Thymus (tissue), 11 donors: ENCODE results near the gene MFSD6L. TPM values are rescaled to one million over a fixed set of nuclear protein-coding genes. Genes with fewer than 3 reads are reported as not detected.

Experiments used
- DNase-seq, 9 donors: peaks; one replicate each; pipeline ENCODE4 v3.0.0-alpha.2; 2013; ENCODE audit warnings: low spot score in 9 of 9, low read depth in 6 of 9, missing footprints in 1 of 9
- H3K27ac ChIP-seq, 2 donors: one replicate each; pipeline ENCODE4 v1.5.1; 2013; ENCODE audit warnings: control low read depth in 1 of 2, low read depth in 1 of 2, low read length in 1 of 2, mild to moderate bottlenecking in 1 of 2, moderate library complexity in 1 of 2
- H3K27me3 ChIP-seq, 2 donors: one replicate each; pipeline ENCODE4 v1.5.1; 2013; ENCODE audit warnings: low read length in 1 of 2; ENCODE audit not compliant: control insufficient read depth in 2 of 2, insufficient read depth in 1 of 2
- H3K36me3 ChIP-seq, 2 donors: one replicate each; pipeline ENCODE4 v1.5.1; 2013; ENCODE audit warnings: low read length in 1 of 2, mild to moderate bottlenecking in 1 of 2, moderate library complexity in 1 of 2; ENCODE audit not compliant: control insufficient read depth in 2 of 2, insufficient read depth in 2 of 2
- H3K4me1 ChIP-seq, 2 donors: one replicate each; pipeline ENCODE4 v1.5.1; 2013; ENCODE audit warnings: low read length in 2 of 2; ENCODE audit not compliant: control insufficient read depth in 2 of 2, insufficient read depth in 2 of 2
- H3K4me3 ChIP-seq, 2 donors: one replicate each; pipeline ENCODE4 v1.5.1; 2013; ENCODE audit warnings: low read length in 2 of 2, control low read depth in 1 of 2, mild to moderate bottlenecking in 1 of 2
- H3K9me3 ChIP-seq, 2 donors: one replicate each; pipeline ENCODE4 v1.5.1; 2013; ENCODE audit warnings: low read length in 1 of 2, mild to moderate bottlenecking in 1 of 2; ENCODE audit not compliant: control insufficient read depth in 2 of 2, insufficient read depth in 1 of 2
- WGBS: extraction: QIAGEN DNeasy Blood & Tissue Kit; methylation state at CpG from one replicate; pipeline ENCODE4 v1.1.7; 2013; 5-methylcytosine and 5-hydroxymethylcytosine counted together
- polyA plus RNA-seq: library from polyadenylated mRNA; stranded (reverse); fragments of 200-250 nt; gene quantifications from one replicate; pipeline ENCODE4 v1.2.3, GENCODE V29; 2013
- total RNA-seq: library from RNA; stranded (reverse); fragments of 120-200 nt; gene quantifications from one replicate; pipeline ENCODE4 v1.2.4, GENCODE V29; 2013
- donor health status: healthy.

MFSD6L gene
- total and polyA plus RNA-seq, 2 donors = 0.61 to 0.68 TPM

DNA sequence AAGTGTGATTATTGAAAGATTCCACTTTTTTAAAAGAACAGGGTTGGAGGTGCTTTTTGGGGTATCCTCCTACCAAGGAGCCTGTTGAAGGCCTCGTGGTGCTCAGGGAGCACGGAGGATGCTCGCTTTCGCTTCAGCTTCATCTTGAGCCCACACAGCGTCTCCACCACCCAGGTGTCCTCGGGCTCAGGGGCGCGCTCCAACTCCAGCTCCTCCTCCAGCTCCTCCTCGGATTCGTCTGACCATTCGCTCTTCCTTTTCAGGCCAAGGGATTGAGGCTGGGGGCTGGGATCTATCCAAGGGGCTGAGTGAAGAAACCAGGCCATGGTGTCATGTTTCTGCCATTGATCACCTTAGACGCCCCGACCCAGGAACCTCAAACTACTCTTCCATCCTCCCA is 42.0 kb downstream of the MFSD6L start:
- no peaks in the 10 kb centered on the region for H3K4me1 ChIP-seq
- peaks cover 0 to 6% of the 10 kb centered on the region in 2 donors for H3K27me3 ChIP-seq
- H3K9me3 ChIP-seq = no peaks in the 10 kb centered on the region
- DNase-seq = no peak
- 98% methylated on average over 13 of the region's 13 CpGs for WGBS
- no peaks in the 10 kb centered on the region for H3K36me3 ChIP-seq
- H3K27ac ChIP-seq = no peak overlapping the region
- no peak overlapping the region for H3K4me3 ChIP-seq

DNA sequence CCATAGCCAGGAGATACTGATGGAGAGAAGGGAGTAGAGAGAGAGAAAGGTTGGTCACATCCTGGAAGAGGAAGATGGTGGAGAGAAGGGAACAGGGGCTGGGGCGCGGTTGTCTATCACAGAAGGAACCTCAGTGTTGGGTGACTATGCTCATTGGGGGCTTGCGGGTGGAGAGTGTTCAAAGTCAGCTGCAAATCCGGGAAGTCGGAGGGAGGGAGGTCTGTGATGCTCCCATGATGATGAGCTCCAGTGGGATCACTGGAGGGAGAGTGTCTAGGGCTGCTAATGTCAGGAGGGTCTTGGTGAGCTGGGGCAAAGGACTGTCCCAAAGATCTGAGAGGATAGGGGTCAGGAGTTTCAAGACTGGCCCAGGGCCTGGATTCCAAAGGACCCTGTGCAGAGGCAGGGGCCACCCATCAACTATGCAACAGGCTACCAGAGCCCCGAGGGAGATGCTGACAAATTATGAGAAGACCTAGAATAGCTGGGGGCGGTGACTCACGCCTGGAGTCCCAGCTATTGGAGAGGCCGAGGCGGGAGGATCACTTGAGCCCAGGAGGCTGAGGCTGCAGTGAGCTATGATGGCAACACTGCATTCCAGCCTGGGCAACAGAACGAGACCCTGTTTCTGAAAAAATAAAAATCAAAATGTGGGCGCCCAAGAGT is 43.4 kb downstream of the MFSD6L start:
- H3K27ac ChIP-seq = no peak overlapping the region
- no peak overlapping the region for H3K4me3 ChIP-seq
- peaks cover 0 to 9% of the 10 kb centered on the region in 2 donors for H3K27me3 ChIP-seq
- 96% methylated on average over 12 of the region's 12 CpGs for WGBS
- no peak for DNase-seq
- no peaks in the 10 kb centered on the region for H3K4me1 ChIP-seq
- H3K36me3 ChIP-seq = no peaks in the 10 kb centered on the region
- H3K9me3 ChIP-seq = no peaks in the 10 kb centered on the region

GRCh38 chr17:8754890-8755289 is 44.3 kb downstream of the MFSD6L start:
- no peak overlapping the region for H3K27ac ChIP-seq
- H3K4me3 ChIP-seq = no peak overlapping the region
- no peak for DNase-seq
- no peaks in the 10 kb centered on the region for H3K36me3 ChIP-seq
- 91% methylated on average over 8 of the region's 8 CpGs for WGBS
- H3K27me3 ChIP-seq = peaks cover 0 to 9% of the 10 kb centered on the region in 2 donors
- H3K4me1 ChIP-seq = no peaks in the 10 kb centered on the region
- no peaks in the 10 kb centered on the region for H3K9me3 ChIP-seq

- H3K9me3 ChIP-seq = no peaks in the 10 kb centered on the region
- H3K4me3 ChIP-seq = no peak overlapping the region
- peaks cover 0 to 9% of the 10 kb centered on the region in 2 donors for H3K27me3 ChIP-seq
- peak in 2 of 9 donors; percentile 21 to 45 for DNase-seq
- H3K27ac ChIP-seq = no peak overlapping the region
- H3K36me3 ChIP-seq = no peaks in the 10 kb centered on the region
- H3K4me1 ChIP-seq = no peaks in the 10 kb centered on the region
- WGBS = 76% methylated on average over 1 of the region's 1 CpG
Observed at GRCh38 chr17:8753976-8754440, 45.2 kb downstream of the MFSD6L start.

GRCh38 chr17:8753136-8753975 is 45.8 kb downstream of the MFSD6L start:
- WGBS = 87% methylated on average over 12 of the region's 12 CpGs
- H3K4me3 ChIP-seq = no peak overlapping the region
- H3K36me3 ChIP-seq = no peaks in the 10 kb centered on the region
- H3K27me3 ChIP-seq = peaks cover 0 to 9% of the 10 kb centered on the region in 2 donors
- H3K27ac ChIP-seq = no peak overlapping the region
- DNase-seq = no peak
- no peaks in the 10 kb centered on the region for H3K4me1 ChIP-seq
- H3K9me3 ChIP-seq = no peaks in the 10 kb centered on the region

DNA sequence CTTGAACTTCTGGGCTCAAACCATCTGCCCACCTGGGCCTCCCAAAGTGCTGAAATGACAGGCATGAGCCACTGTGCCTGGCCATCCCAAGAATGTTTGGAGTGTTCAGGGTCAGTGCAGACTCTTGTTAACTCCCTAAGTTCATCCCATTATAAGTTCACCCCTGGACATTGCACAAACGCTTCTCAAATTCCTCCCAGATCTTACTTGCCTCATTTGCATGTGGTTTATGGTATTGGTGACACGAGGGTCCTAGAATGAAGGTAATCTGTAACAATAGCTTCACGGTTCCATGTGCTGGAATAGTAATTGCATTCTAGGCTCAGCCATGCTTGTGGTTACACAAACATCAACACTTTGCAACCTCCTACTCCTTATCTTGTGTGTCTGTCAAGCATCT is 49.5 kb downstream of the MFSD6L start:
- WGBS = 89% methylated on average over 3 of the region's 3 CpGs

DNA sequence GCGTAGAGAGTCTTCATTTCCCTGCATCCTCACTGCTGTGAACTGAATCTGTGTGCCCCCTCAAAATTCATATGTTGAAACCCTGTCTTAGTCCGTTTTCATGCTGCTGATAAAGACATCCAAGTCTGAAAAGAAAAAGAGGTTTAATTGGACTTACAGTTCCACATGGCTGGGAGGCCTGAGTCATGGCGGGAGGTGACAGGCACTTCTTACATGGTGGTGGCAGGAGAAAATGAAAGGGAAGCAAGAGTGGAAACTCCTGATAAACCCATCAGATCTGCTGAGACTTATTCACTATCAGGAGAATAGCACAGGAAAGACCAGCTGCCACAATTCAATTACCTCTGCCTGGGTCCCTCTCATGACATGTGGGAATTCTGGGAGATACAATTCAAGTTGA is 51.4 kb downstream of the MFSD6L start:
- H3K4me3 ChIP-seq = no peak overlapping the region
- H3K36me3 ChIP-seq = no peaks in the 10 kb centered on the region
- peaks cover 5 to 6% of the 10 kb centered on the region in 2 donors for H3K4me1 ChIP-seq
- peaks cover 0 to 13% of the 10 kb centered on the region in 2 donors for H3K27me3 ChIP-seq
- H3K9me3 ChIP-seq = peaks cover 0 to 3% of the 10 kb centered on the region in 2 donors
- WGBS = 98% methylated on average over 3 of the region's 3 CpGs
- no peak for DNase-seq
- H3K27ac ChIP-seq = no peak overlapping the region

More for the DNA sequence above, 49.5 kb downstream of the MFSD6L start:
- Histone ChIP-seq H3K27ac (no peak overlapping the region), H3K4me3 (no peak overlapping the region), H3K4me1 (peaks cover 5 to 6% of the 10 kb centered on the region in 2 donors), H3K27me3 (peaks cover 0 to 16% of the 10 kb centered on the region in 2 donors), H3K9me3 (peaks cover 0 to 3% of the 10 kb centered on the region in 2 donors), H3K36me3 (no peaks in the 10 kb centered on the region)
- no peak for DNase-seq
